OCI-LY3 (cell line): ENCODE data around the gene RREB1.

Experiments used
- EZH2phosphoT487 ChIP-seq: fragments of 200-600 bp; shearing (Covaris generic); IDR thresholded peaks from 2 replicates; pipeline ENCODE4 v1.6.1; 2018; ENCODE audit warnings: antibody characterized with exemption, mixed run types, low read depth
- TF ChIP-seq, protein P1 (sequence below): fragments of 200-600, 300-600 bp; sonication (generic); IDR thresholded peaks from 2 replicates; pipeline ENCODE4 v1.5.1; 2014; ENCODE audit warnings: antibody characterized with exemption, low read length, low read depth

DNA sequence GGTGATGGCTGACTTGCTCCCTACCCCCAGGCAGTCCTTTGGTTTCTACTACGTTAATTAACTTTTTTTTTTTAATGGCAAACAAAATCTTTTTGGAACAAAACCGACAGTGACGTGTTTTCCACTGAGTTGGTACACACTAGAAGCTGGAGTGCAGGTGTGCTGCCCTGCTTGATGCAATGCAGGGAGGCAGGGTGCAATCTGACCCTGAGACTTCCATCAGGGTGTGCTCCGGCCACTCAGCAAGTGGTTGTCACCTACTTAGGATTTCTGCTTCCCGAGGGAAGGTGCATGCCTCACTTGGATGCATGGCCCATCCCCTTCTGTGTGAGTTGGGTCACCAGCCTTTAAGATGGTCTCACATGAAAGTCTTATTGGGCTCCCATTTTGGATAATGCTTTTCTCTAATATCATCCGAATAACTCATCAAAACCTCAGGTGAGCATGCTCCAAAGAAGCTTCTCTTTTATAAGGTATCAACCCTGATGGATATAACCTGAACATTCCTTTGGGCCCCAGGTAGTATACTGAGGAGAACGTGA, 14.0 kb downstream of the RREB1 start:
- TF ChIP-seq, protein P1, sequence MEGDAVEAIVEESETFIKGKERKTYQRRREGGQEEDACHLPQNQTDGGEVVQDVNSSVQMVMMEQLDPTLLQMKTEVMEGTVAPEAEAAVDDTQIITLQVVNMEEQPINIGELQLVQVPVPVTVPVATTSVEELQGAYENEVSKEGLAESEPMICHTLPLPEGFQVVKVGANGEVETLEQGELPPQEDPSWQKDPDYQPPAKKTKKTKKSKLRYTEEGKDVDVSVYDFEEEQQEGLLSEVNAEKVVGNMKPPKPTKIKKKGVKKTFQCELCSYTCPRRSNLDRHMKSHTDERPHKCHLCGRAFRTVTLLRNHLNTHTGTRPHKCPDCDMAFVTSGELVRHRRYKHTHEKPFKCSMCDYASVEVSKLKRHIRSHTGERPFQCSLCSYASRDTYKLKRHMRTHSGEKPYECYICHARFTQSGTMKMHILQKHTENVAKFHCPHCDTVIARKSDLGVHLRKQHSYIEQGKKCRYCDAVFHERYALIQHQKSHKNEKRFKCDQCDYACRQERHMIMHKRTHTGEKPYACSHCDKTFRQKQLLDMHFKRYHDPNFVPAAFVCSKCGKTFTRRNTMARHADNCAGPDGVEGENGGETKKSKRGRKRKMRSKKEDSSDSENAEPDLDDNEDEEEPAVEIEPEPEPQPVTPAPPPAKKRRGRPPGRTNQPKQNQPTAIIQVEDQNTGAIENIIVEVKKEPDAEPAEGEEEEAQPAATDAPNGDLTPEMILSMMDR, result no peak
- no peak for TF ChIP-seq EZH2phosphoT487
